OCI-LY7 (cell line): ENCODE results near the gene PBX1. TPM values are rescaled to one million over a fixed set of nuclear protein-coding genes. Genes with fewer than 3 reads are reported as not detected.

Experiments used
- BruUV-seq: library from RNA; stranded (reverse); fragments of 400-500 nt; replicated peaks from 2 replicates; lab custom pipeline; 2021; lab: Mats Ljungman, UMichigan
- CTCF ChIA-PET: fragments of 300-600 bp; sonication (Branson Sonifier 250); formaldehyde crosslinking; loops from one replicate; lab custom pipeline; 2022; ENCODE audit warnings: antibody characterized with exemption; ENCODE audit not compliant: unreplicated experiment; lab: Charles Lee
- POLR2A ChIA-PET: fragments of 300-600 bp; sonication (Branson Sonifier 250); formaldehyde crosslinking; loops from one replicate; lab custom pipeline; 2022; ENCODE audit warnings: antibody characterized with exemption; lab: Charles Lee
- DNase-seq: peaks from one replicate; pipeline ENCODE4 v3.0.0-alpha.2; 2015; ENCODE audit warnings: low spot score
- H2AFZ ChIP-seq: fragments of 200-600 bp; sonication (generic), shearing (Covaris generic); 2 replicates; pipeline ENCODE4 v1.6.1; 2014; ENCODE audit warnings: mild to moderate bottlenecking, antibody characterized with exemption, low read length, moderate library complexity
- H3K27ac ChIP-seq: fragments of 200-600 bp; sonication (generic); 2 replicates; pipeline ENCODE4 v1.5.1; 2014; ENCODE audit warnings: mixed run types, low read depth, mild to moderate bottlenecking, moderate library complexity, low read length, inconsistent platforms; ENCODE audit not compliant: poor library complexity, severe bottlenecking
- H3K36me3 ChIP-seq: fragments of 200-600 bp; sonication (generic); 2 replicates; pipeline ENCODE4 v1.6.1; 2014; ENCODE audit warnings: mild to moderate bottlenecking, antibody characterized with exemption, low read length, moderate library complexity, mixed read lengths; ENCODE audit not compliant: insufficient read depth
- H3K4me1 ChIP-seq: fragments of 200-600 bp; sonication (generic); 2 replicates; pipeline ENCODE4 v1.5.1; 2014; ENCODE audit warnings: mild to moderate bottlenecking, low read length; ENCODE audit not compliant: insufficient read depth, poor library complexity, severe bottlenecking
- H3K4me2 ChIP-seq: fragments of 200-600 bp; sonication (generic); 2 replicates; pipeline ENCODE4 v1.6.1; 2014; ENCODE audit warnings: mild to moderate bottlenecking, low read length
- H3K4me3 ChIP-seq: fragments of 200-600 bp; sonication (generic); 2 replicates; pipeline ENCODE4 v1.5.1; 2014; ENCODE audit warnings: mild to moderate bottlenecking, low read depth, low read length; ENCODE audit not compliant: poor library complexity, severe bottlenecking
- H3K79me2 ChIP-seq: fragments of 200-600 bp; sonication (generic); 2 replicates; pipeline ENCODE4 v1.6.1; 2016; ENCODE audit warnings: low read depth, mild to moderate bottlenecking, low read length, moderate library complexity, mixed read lengths; ENCODE audit not compliant: insufficient read depth
- H3K9me2 ChIP-seq: fragments of 200-600 bp; sonication (generic); 2 replicates; pipeline ENCODE4 v1.6.1; 2016; ENCODE audit warnings: mild to moderate bottlenecking, low read length, mixed read lengths; ENCODE audit not compliant: insufficient read depth
- H3K9me3 ChIP-seq: fragments of 200-600 bp; sonication (generic); 2 replicates; pipeline ENCODE4 v1.6.1; 2014; ENCODE audit warnings: mild to moderate bottlenecking, mixed run types, low read length, mixed read lengths
- H4K20me1 ChIP-seq: fragments of 200-600 bp; sonication (generic); 2 replicates; pipeline ENCODE4 v1.6.1; 2014; ENCODE audit warnings: mild to moderate bottlenecking, antibody characterized with exemption, low read length, moderate library complexity, mixed read lengths; ENCODE audit not compliant: insufficient read depth
- CTCF ChIP-seq: fragments of 200-600 bp; sonication (generic); conservative IDR thresholded peaks from 2 replicates; pipeline ENCODE4 v1.5.1; 2014; ENCODE audit warnings: mild to moderate bottlenecking, antibody characterized with exemption, low read length, moderate library complexity, mixed read lengths
- EZH2phosphoT487 ChIP-seq: fragments of 200-600 bp; sonication (generic); IDR thresholded peaks from 2 replicates; pipeline ENCODE4 v1.6.1; 2018; ENCODE audit warnings: low read depth, borderline replicate concordance, mild to moderate bottlenecking, mixed run types, antibody characterized with exemption, low read length, moderate library complexity, mixed read lengths
- intact Hi-C: fragments of 100-400 bp; cut with micrococcal nuclease; formaldehyde crosslinking; loops from one replicate; pipeline ENCODE4 v1.10.0; 2022; ENCODE audit not compliant: unreplicated experiment
- total RNA-seq, 2 experiments: library from RNA; depleted of rRNA in 1 of 2; stranded (reverse); fragments of >200 nt in 1 of 2; shearing (Covaris generic) in 1 of 2; gene quantifications; 2 replicates each; pipeline ENCODE4 v1.2.3, GENCODE V29; 2014 to 2022

PBX1 gene
- total RNA-seq, 2 experiments from 2014 or later: not detected

GRCh38 chr1:164511001-164511705 is 47.8 kb upstream of the PBX1 start:
- H4K20me1 ChIP-seq: no peaks in the 10 kb centered on the region
- H2AFZ ChIP-seq: no peak overlapping the region
- TF ChIP-seq CTCF (no peak), EZH2phosphoT487 (no peak)
- DNase-seq: no peak
- H3K36me3 ChIP-seq: no peaks in the 10 kb centered on the region
- no peak overlapping the region for H3K4me2 ChIP-seq
- BruUV-seq: no TSS peak
- no peak overlapping the region for H3K27ac ChIP-seq
- no peak overlapping the region for H3K4me3 ChIP-seq
- no peaks in the 10 kb centered on the region for H3K4me1 ChIP-seq
- ChIA-PET POLR2A (no interaction called here), CTCF (no interaction called here)
- no peaks in the 10 kb centered on the region for H3K79me2 ChIP-seq
- intact Hi-C loops: no loop called here
- no peaks in the 10 kb centered on the region for H3K9me2 ChIP-seq
- no peaks in the 10 kb centered on the region for H3K9me3 ChIP-seq

- Histone ChIP-seq H3K4me2 (no peak overlapping the region), H3K36me3 (no peaks in the 10 kb centered on the region), H4K20me1 (no peaks in the 10 kb centered on the region), H3K9me3 (no peaks in the 10 kb centered on the region), H3K4me1 (no peaks in the 10 kb centered on the region), H3K4me3 (no peak overlapping the region), H3K27ac (no peak overlapping the region), H2AFZ (no peak overlapping the region), H3K9me2 (no peaks in the 10 kb centered on the region), H3K79me2 (no peaks in the 10 kb centered on the region)
- no peak for TF ChIP-seq EZH2phosphoT487
- no peak for TF ChIP-seq CTCF
- DNase-seq: no peak
- ChIA-PET POLR2A (no interaction called here), CTCF (no interaction called here)
- BruUV-seq: no TSS peak
- intact Hi-C loops: no loop called here
Observed at GRCh38 chr1:164515231-164515630, 43.8 kb upstream of the PBX1 start.

- Histone ChIP-seq H2AFZ (no peak overlapping the region), H3K4me1 (no peaks in the 10 kb centered on the region), H3K4me3 (no peak overlapping the region), H3K27ac (no peak overlapping the region), H3K79me2 (no peaks in the 10 kb centered on the region), H3K4me2 (no peak overlapping the region), H4K20me1 (no peaks in the 10 kb centered on the region), H3K9me2 (no peaks in the 10 kb centered on the region), H3K36me3 (no peaks in the 10 kb centered on the region), H3K9me3 (no peaks in the 10 kb centered on the region)
- BruUV-seq: no TSS peak
- no peak for DNase-seq
- POLR2A ChIA-PET: interaction anchor here (0.5 kb wide), 1 partner anchor 852 kb away, joined by 3 read pairs; no protein-coding TSS in a partner anchor
- intact Hi-C loops: no loop called here
- CTCF ChIA-PET: no interaction called here
- no peak for TF ChIP-seq EZH2phosphoT487
- TF ChIP-seq CTCF: no peak
Observed at GRCh38 chr1:164515711-164516331, 43.2 kb upstream of the PBX1 start.
